Muscle of arm (tissue), 14 donors: ENCODE results near the gene CXCR3. TPM values are rescaled to one million over a fixed set of nuclear protein-coding genes. Genes with fewer than 3 reads are reported as not detected.
"Not testable (repeated sequence)": the region's sequence is repeated elsewhere in the genome, so short reads cannot be mapped to it uniquely, and the experiment has no call there.

Experiments used
- DNase-seq: peaks from one replicate; pipeline ENCODE4 v3.0.0-alpha.2; 2013
- long read RNA-seq, 11 donors: transcript quantifications; one replicate each; lab custom pipeline, GENCODE V29; 2026
- polyA plus RNA-seq, 12 donors: library from polyadenylated mRNA; unstranded; fragments of 120-200 nt; gene quantifications; one replicate each; pipeline ENCODE4 v1.2.1, GENCODE V29; 2013; ENCODE audit not compliant: insufficient read length in 12 of 12

Gene CXCR3
- polyA plus RNA-seq, result under 1 TPM in 6 of 12 donors, not detected in 6; 0.10 to 0.74 (median 0.15) TPM
- long read RNA-seq, donor 1, result 0 reads
- long read RNA-seq, donor 2, result 0 reads
- long read RNA-seq, donor 3, result 0 reads
- long read RNA-seq, donor 4, result 0 reads
- long read RNA-seq, donor 5, result 0 reads
- long read RNA-seq, donor 6, result 0 reads
- long read RNA-seq, donor 7, result 0 reads
- long read RNA-seq, donor 8, result 0 reads
- long read RNA-seq, donor 9, result 0 reads
- long read RNA-seq, donor 10, result 0 reads
- long read RNA-seq, donor 11, result 0 reads

DNA sequence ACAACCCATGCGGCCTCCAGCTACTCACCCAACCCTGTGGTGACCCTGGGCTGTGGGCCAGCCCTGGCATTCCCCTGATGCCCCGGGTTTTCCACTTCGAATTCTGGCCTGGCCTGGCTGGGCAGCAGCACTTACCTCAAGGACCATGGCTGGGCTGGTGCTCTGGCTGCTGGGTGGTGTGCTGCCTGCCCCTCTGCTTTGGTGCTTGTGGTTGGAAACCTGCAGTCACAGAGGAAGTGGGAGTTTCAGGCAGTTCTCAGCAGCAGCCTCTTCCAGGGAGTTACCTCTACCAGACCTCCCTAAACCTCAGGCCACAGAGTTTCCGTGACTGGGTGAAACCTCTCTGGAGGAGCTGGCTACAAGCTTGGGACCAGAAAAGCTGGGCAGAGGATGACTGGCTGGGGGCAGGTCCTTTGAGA is at the start of gene CXCR3:
Gene CXCR3, minus strand, starts transcription at position 209 of the 419 bp plus-strand sequence. Its CDS starts 62 bp downstream, at position 147.
- no peak for DNase-seq

- no peak for DNase-seq
Measured at GRCh38 chrX:71667328-71668247, 49.3 kb upstream of the CXCR3 start, which contains the start of gene LOC101059915. TSS of gene LOC101059915 (plus strand) at chrX:71667546.

DNA sequence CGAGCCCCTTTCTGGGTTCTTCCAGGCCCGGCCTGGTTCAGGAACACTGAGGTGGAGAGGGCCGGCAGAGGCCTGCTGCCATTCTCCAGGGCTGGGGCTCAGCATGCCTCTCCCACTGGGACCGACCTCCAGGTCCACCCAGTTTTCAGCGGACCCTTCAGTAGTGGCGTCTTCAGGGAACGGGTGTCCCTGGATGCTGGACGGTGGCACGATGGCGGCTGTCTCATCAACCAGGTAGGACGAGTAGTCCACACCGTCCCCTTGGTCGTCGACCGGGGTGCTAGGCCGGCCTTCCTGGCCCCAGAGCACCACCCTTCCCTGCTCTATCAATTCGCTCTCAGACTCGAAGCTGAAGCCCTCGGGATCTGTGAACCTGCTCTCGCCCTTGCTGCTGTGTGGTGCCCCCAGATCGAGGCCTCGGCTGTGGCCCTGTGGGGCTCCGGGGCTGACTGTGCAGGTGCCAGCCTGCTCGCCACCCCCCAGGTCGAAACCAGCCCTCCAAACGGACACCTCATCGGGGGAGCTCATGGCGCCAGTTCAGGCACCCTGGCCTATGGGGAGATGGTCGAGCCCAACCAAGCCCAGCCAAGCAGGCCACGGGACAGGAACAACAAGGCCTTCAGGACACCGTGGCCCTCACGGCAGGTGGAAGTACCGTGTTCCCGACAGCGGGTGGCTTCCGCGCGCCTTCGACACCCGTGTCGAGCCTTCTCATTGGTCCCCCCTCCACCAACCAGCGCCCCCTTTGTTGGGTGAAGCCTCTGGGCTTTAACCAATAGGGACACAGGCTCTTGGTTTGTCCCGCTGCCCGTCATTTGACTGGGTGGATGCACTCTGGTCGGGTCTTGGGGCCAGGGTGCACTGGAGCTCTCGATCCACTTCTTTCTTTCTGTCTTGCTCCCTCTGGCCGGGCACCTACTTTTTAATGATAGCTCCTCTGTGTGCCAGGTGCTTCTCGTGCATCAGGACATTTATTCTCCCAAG is 48.2 kb upstream of the CXCR3 start:
- DNase-seq, result no peak

GRCh38 chrX:71665747-71666146 is 47.4 kb upstream of the CXCR3 start:
- DNase-seq, result no peak

- DNase-seq, result no peak
Measured at GRCh38 chrX:71664889-71665491, 46.7 kb upstream of the CXCR3 start.

DNA sequence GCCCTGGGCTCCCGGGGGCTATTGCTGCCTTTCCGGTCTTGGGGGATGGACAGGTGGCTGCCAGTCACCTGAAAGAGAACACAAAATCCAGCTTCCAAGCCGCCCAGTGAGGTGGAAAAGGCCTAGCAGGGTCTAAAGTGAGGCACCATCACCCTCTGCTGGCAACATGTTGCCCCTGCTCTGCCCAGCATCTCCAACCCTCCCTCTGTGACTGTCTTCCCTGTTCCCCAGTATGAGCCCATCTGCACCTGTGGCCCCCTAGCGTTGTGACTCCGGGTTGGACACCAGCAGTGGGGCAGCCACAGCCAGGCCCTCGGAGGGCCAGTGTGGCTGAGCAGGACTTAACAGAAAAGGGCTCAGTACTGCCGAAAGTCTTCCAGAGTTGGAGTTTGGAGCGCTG is 45.9 kb upstream of the CXCR3 start:
- not testable (repeated sequence) for DNase-seq

DNA sequence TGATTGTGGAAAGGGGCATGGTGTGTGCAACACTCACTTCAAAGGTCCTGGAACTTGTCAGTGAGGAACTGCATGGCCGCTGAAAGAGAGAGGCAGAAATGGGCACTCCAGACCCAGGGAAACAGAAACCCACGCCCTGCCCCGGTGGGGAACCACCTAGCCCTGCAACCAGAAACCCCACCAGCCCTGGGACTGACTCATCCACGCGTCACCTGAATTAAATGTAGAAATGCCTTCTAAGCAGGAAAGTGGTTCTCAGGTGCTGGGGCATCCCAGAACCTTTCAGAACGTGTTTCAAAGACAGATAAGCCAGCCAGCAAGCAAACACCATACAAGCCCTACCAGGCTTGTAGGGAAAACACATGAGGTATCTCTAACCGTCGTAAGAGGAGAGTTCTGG is 44.9 kb upstream of the CXCR3 start:
- not testable (repeated sequence) for DNase-seq

DNA sequence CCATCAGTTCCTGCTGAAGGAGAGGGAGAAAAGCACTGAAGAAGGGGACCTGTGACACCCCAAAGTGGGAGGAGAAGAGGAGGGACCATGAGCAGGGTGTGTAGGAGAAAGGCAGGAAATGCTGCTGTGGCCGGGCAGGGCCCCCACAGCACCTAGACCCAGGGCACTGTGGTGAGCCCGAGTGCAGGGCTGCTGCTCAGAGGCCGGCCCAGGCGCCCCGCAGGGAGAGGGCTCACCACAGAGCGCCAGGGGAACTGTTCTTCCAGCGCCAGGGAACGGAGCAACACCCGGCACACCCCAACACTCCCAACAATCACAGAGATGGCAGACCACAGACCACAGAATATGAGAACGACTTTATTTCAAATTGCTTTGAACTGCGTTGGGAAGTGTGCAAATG is 44.3 kb upstream of the CXCR3 start:
- DNase-seq, result not testable (repeated sequence)

GRCh38 chrX:71661919-71662318 is 43.6 kb upstream of the CXCR3 start:
- no peak for DNase-seq

- DNase-seq, result no peak
Measured at GRCh38 chrX:71660562-71661416, 42.5 kb upstream of the CXCR3 start.

DNA sequence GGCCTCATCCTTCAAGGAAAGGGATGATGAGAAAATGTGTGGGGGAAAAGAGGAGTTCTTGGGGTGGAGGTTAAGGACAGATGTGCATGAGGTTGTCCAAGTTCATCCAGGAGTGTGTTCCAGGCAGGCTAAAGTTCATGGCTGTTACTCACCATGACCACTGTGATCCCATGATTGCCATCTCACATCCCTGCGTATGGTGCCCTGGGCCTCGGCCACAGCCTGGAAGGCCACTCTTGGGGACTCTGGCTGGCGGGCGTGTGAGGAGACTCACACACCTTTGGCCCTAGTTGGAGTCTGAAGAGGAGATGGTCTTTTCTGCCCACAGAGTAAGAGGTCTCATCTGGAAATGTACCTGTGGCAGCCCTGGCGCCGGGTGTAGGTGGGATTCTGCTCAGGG is 41.6 kb upstream of the CXCR3 start:
- DNase-seq, result no peak

DNA sequence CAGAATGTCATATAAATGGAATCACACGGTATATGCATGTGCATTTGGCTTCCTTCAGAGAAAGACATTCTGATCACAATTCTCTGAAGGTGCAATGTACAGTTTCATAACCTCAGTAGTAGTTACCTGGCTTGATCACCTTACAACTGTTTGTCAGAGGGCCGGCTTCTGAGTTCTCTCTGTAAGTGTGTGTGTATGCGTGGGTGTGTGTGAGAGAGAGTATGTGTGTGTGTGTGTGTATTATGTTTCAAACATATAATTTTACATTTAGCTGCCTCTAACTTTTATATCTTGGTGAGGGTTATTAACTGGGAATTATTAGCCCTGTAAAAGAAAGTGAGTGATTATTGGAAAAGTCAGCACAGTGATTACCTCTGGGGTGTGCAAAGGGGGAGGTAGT is 41.0 kb upstream of the CXCR3 start:
- DNase-seq, result no peak

- no peak for DNase-seq
Measured at GRCh38 chrX:71657267-71657666, 39.0 kb upstream of the CXCR3 start.

GRCh38 chrX:71653344-71653743 is 35.0 kb upstream of the CXCR3 start:
- DNase-seq, result no peak

DNA sequence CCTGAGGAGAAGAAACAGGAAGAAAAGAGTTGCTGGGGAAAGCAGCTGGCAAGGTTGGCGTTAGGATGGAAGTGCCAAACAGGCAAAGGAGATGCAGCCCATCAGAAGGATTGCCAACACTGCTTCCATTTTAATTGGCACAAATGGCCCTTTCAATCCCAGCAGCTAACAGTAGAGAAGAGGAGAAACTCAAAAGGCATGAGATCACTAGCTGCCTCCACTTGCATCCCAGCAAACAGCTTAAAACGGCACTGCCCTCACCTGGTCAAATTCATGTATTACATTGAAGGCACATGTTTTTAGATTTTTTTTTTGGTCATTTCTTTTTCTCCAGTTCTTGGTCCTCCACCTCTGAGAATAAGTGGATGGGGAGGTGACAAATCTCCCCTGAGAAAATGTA is 34.1 kb upstream of the CXCR3 start:
- DNase-seq, result peak; percentile 45

DNA sequence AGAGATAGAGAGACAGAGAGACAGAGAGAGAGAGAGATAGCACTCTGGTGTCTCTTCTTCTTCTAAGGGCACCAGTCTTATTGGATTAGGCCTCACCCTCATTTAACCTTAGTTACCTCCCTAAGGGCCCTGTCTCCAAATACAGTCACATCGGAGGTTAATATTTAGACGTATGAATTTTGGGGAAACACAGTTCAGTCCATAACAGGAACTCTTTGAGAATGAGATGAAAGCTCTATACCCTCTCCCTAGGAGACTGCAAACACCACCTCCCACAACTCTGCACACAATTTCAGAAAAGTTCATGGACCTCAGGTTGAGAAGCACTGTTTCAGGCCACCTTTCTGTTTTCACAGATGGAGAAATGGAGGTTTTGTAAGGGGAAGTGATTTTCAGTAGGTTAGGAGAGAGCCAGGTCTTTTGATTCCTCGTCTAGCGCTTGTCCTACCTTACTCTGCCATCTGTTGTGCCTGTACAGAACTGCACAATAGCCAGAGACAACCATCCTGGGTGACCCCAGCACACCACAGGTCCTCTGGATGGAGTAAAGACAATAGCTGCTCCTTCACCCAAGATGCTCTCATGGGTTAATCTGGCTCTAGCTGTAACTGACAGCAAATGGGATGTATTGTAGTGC is 32.1 kb upstream of the CXCR3 start:
- no peak for DNase-seq

DNA sequence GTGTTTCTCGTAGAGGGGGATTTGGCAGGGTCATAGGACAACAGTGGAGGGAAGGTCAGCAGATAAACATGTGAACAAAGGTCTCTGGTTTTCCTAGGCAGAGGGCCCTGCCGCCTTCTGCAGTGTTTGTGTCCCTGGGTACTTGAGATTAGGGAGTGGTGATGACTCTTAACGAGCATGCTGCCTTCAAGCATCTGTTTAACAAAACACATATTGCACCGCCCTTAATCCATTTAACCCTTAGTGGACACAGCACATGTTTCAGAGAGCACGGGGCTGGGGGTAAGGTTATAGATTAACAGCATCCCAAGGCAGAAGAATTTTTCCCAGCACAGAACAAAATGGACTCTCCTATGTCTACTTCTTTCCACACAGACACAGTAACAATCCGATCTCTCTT is 26.1 kb upstream of the CXCR3 start:
- DNase-seq, result not testable (repeated sequence)

GRCh38 chrX:71640002-71640401 is 21.7 kb upstream of the CXCR3 start:
- DNase-seq, result no peak

GRCh38 chrX:71638409-71638808 is 20.1 kb upstream of the CXCR3 start:
- DNase-seq, result no peak

GRCh38 chrX:71637848-71638247 is 19.5 kb upstream of the CXCR3 start:
- DNase-seq, result no peak
